Measurements from ENCODE around the gene KCNH6.

DNA sequence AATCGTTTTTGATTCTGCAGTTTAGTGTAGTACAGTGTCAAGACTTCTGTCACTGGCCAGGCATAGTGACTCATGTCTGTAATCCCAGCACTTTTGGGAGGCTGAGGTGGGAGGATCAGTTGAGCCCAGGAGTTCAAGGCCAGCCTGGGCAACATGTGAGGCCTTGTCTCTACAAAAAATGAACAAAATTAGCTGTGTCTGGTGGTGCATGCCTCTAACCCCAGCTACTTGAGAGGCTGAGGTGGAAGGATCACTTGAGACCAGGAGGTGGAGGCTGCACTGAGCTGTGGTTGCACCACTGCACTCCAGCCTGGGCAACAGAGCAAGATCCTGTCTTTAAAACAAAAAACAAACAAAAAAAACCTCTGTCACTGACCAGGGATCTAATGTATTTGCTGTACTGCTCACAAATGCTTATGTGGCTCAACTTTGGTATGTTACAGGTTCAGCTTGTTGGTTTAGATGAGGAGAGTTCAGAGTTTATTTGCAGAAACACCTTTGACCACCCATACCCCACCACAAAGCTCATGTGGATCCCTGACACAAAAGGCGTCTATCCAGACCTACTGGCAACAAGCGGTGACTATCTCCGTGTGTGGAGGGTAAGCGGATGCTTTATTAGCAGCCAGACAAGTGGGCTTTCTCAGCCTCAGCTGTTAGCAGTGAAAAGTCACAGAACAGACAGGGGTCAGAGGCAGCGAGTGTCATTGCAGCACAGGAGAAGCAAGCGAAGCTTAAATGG lies 55.0 kb downstream of the KCNH6 start:
- TF ChIP-seq, protein P1, sequence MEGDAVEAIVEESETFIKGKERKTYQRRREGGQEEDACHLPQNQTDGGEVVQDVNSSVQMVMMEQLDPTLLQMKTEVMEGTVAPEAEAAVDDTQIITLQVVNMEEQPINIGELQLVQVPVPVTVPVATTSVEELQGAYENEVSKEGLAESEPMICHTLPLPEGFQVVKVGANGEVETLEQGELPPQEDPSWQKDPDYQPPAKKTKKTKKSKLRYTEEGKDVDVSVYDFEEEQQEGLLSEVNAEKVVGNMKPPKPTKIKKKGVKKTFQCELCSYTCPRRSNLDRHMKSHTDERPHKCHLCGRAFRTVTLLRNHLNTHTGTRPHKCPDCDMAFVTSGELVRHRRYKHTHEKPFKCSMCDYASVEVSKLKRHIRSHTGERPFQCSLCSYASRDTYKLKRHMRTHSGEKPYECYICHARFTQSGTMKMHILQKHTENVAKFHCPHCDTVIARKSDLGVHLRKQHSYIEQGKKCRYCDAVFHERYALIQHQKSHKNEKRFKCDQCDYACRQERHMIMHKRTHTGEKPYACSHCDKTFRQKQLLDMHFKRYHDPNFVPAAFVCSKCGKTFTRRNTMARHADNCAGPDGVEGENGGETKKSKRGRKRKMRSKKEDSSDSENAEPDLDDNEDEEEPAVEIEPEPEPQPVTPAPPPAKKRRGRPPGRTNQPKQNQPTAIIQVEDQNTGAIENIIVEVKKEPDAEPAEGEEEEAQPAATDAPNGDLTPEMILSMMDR (IDR thresholded peaks at IDR 0.05) = no peak
- TF ChIP-seq POLR2A (IDR thresholded peaks at IDR 0.05; ENCODE audit: low read depth) = no peak

Measured in esophagus muscularis mucosa (tissue), 3 donors.